ENCODE results near the gene MRC2.
"Not testable (repeated sequence)": the region's sequence is repeated elsewhere in the genome, so short reads cannot be mapped to it uniquely, and the experiment has no call there.

The MRC2 gene

GRCh38 chr17:62692159-62692651 is 64.7 kb downstream of the MRC2 start:
- Mint-ChIP-seq H3K9me3 (no peaks in the 10 kb centered on the region), H3K4me1 (no peaks in the 10 kb centered on the region), H3K27me3 (no peaks in the 10 kb centered on the region), H3K4me3 (no peak overlapping the region), H3K27ac (no peak overlapping the region), H3K36me3 (no peaks in the 10 kb centered on the region)

GRCh38 chr17:62692721-62693431 is 65.4 kb downstream of the MRC2 start:
- H3K9me3 Mint-ChIP-seq = no peaks in the 10 kb centered on the region

GRCh38 chr17:62693616-62694409 is 66.3 kb downstream of the MRC2 start:
- no peaks in the 10 kb centered on the region for H3K4me1 Mint-ChIP-seq
- no peaks in the 10 kb centered on the region for H3K36me3 Mint-ChIP-seq
- H3K27ac Mint-ChIP-seq = no peak overlapping the region
- no peaks in the 10 kb centered on the region for H3K9me3 Mint-ChIP-seq
- no peak overlapping the region for H3K4me3 Mint-ChIP-seq
- H3K27me3 Mint-ChIP-seq = no peaks in the 10 kb centered on the region

More at GRCh38 chr17:62692721-62693431, 65.4 kb downstream of the MRC2 start:
- Mint-ChIP-seq H3K27me3 (no peaks in the 10 kb centered on the region), H3K27ac (no peak overlapping the region), H3K4me3 (no peak overlapping the region), H3K36me3 (no peaks in the 10 kb centered on the region), H3K4me1 (no peaks in the 10 kb centered on the region)

- not testable (repeated sequence) for H3K27me3 Mint-ChIP-seq, H3K9me3 Mint-ChIP-seq, H3K4me1 Mint-ChIP-seq, H3K36me3 Mint-ChIP-seq, H3K4me3 Mint-ChIP-seq, H3K27ac Mint-ChIP-seq
Measured at GRCh38 chr17:62695093-62695738, 67.7 kb downstream of the MRC2 start.

GRCh38 chr17:62696256-62696655 is 68.8 kb downstream of the MRC2 start:
- Mint-ChIP-seq H3K36me3 (no peaks in the 10 kb centered on the region), H3K27ac (no peak overlapping the region), H3K9me3 (no peaks in the 10 kb centered on the region), H3K4me1 (no peaks in the 10 kb centered on the region), H3K4me3 (no peak overlapping the region), H3K27me3 (peaks cover 1% of the 10 kb centered on the region)

- Mint-ChIP-seq H3K9me3 (no peaks in the 10 kb centered on the region), H3K4me1 (no peaks in the 10 kb centered on the region), H3K36me3 (no peaks in the 10 kb centered on the region), H3K27ac (no peak overlapping the region), H3K4me3 (no peak overlapping the region), H3K27me3 (peaks cover 1% of the 10 kb centered on the region)
Measured at GRCh38 chr17:62696726-62697490, 69.4 kb downstream of the MRC2 start.

- H3K36me3 Mint-ChIP-seq, H3K9me3 Mint-ChIP-seq, H3K27me3 Mint-ChIP-seq, H3K4me1 Mint-ChIP-seq, H3K27ac Mint-ChIP-seq, H3K4me3 Mint-ChIP-seq: not testable (repeated sequence)
Measured at GRCh38 chr17:62698459-62698858, 71.0 kb downstream of the MRC2 start.

- Mint-ChIP-seq H3K36me3 (no peaks in the 10 kb centered on the region), H3K27me3 (peaks cover 5% of the 10 kb centered on the region), H3K4me3 (no peak overlapping the region), H3K4me1 (peaks cover 4% of the 10 kb centered on the region), H3K9me3 (no peaks in the 10 kb centered on the region), H3K27ac (no peak overlapping the region)
Measured at GRCh38 chr17:62700964-62701705, 73.7 kb downstream of the MRC2 start.

GRCh38 chr17:62701706-62702085 is 74.2 kb downstream of the MRC2 start:
- Mint-ChIP-seq H3K4me1 (peaks cover 4% of the 10 kb centered on the region), H3K27ac (no peak overlapping the region), H3K4me3 (no peak overlapping the region), H3K36me3 (no peaks in the 10 kb centered on the region), H3K27me3 (peaks cover 5% of the 10 kb centered on the region), H3K9me3 (no peaks in the 10 kb centered on the region)

- H3K27me3 Mint-ChIP-seq = peaks cover 7% of the 10 kb centered on the region
- H3K9me3 Mint-ChIP-seq = no peaks in the 10 kb centered on the region
- H3K27ac Mint-ChIP-seq = no peak overlapping the region
- H3K36me3 Mint-ChIP-seq = no peaks in the 10 kb centered on the region
- H3K4me3 Mint-ChIP-seq = no peak overlapping the region
- peaks cover 4% of the 10 kb centered on the region for H3K4me1 Mint-ChIP-seq
Measured at GRCh38 chr17:62702746-62703260, 75.3 kb downstream of the MRC2 start.

GRCh38 chr17:62703261-62703775 is 75.8 kb downstream of the MRC2 start:
- Mint-ChIP-seq H3K9me3 (no peaks in the 10 kb centered on the region), H3K4me3 (peak overlapping the region; percentile 61), H3K36me3 (no peaks in the 10 kb centered on the region), H3K4me1 (peaks cover 4% of the 10 kb centered on the region), H3K27me3 (peaks cover 7% of the 10 kb centered on the region), H3K27ac (no peak overlapping the region)

- Mint-ChIP-seq H3K27ac (no peak overlapping the region), H3K36me3 (no peaks in the 10 kb centered on the region), H3K27me3 (peaks cover 7% of the 10 kb centered on the region), H3K4me3 (peak overlapping the region; percentile 61), H3K4me1 (peaks cover 4% of the 10 kb centered on the region), H3K9me3 (no peaks in the 10 kb centered on the region)
Measured at GRCh38 chr17:62703776-62704380, 76.4 kb downstream of the MRC2 start.

- H3K9me3 Mint-ChIP-seq = no peaks in the 10 kb centered on the region
- H3K4me3 Mint-ChIP-seq = peak overlapping the region; percentile 74
- peaks cover 4% of the 10 kb centered on the region for H3K4me1 Mint-ChIP-seq
- H3K27me3 Mint-ChIP-seq = peaks cover 5% of the 10 kb centered on the region
- no peaks in the 10 kb centered on the region for H3K36me3 Mint-ChIP-seq
- H3K27ac Mint-ChIP-seq = no peak overlapping the region
Measured at GRCh38 chr17:62704381-62704971, 77.0 kb downstream of the MRC2 start.
